ENCODE results near the gene RALGAPA1. TPM values are rescaled to one million over a fixed set of nuclear protein-coding genes. Genes with fewer than 3 reads are reported as not detected.

Gene RALGAPA1
- total and polyA plus RNA-seq, 2 experiments from 2014 or later: 19.2 to 41.6 TPM

GRCh38 chr14:35534873-35535482, 274.1 kb downstream of the RALGAPA1 start:
- Histone ChIP-seq H3K9me3 (ENCODE audit: low read depth) (no peaks in the 10 kb centered on the region), H4K20me1 (ENCODE audit: insufficient read depth, poor library complexity, severe bottlenecking) (no peaks in the 10 kb centered on the region), H3K4me3 (peak overlapping the region; percentile 63), H3K9me2 (replicated peaks; ENCODE audit: insufficient read depth) (no peaks in the 10 kb centered on the region), H3K79me2 (no peaks in the 10 kb centered on the region), H3K4me1 (ENCODE audit: insufficient read depth) (peaks cover 23% of the 10 kb centered on the region), H2AFZ (no peak overlapping the region), H3K27ac (no peak overlapping the region), H3K27me3 (peaks cover 72% of the 10 kb centered on the region), H3K36me3 (replicated peaks; ENCODE audit: insufficient read depth, low read depth) (no peaks in the 10 kb centered on the region), H3K4me2 (peak overlapping the region; percentile 100)
- TF ChIP-seq EZH2 (IDR thresholded peaks at IDR 0.05; ENCODE audit: borderline replicate concordance): no peak
- DNase-seq (ENCODE audit: low spot score): peak; percentile 87
- WGBS (ENCODE audit: low lambda C conversion rate, missing lambda C conversion rate): 8% methylated on average over 55 of the region's 55 CpGs

GRCh38 chr14:35534208-35534872, 274.8 kb downstream of the RALGAPA1 start:
- H3K36me3 ChIP-seq (replicated peaks; ENCODE audit: insufficient read depth, low read depth): no peaks in the 10 kb centered on the region
- peak overlapping the region; percentile 79 for H3K4me3 ChIP-seq
- DNase-seq (ENCODE audit: low spot score): no peak
- no peaks in the 10 kb centered on the region for H3K9me2 ChIP-seq (replicated peaks; ENCODE audit: insufficient read depth)
- H3K27ac ChIP-seq: no peak overlapping the region
- peaks cover 79% of the 10 kb centered on the region for H3K27me3 ChIP-seq
- no peaks in the 10 kb centered on the region for H3K79me2 ChIP-seq
- no peaks in the 10 kb centered on the region for H3K9me3 ChIP-seq (ENCODE audit: low read depth)
- H3K4me1 ChIP-seq (ENCODE audit: insufficient read depth): peaks cover 23% of the 10 kb centered on the region
- TF ChIP-seq EZH2 (IDR thresholded peaks at IDR 0.05; ENCODE audit: borderline replicate concordance) (peak; percentile 56), EZH2phosphoT487 (IDR thresholded peaks at IDR 0.05; ENCODE audit: low read depth, severe bottlenecking, unreplicated experiment) (peak; percentile 32), CTCF (IDR thresholded peaks at IDR 0.05; ENCODE audit: poor library complexity) (peak; percentile 3)
- H2AFZ ChIP-seq: peak overlapping the region; percentile 84
- 5% methylated on average over 41 of the region's 77 CpGs for WGBS (ENCODE audit: low lambda C conversion rate, missing lambda C conversion rate)
- H3K4me2 ChIP-seq: peak overlapping the region; percentile 100
- no peaks in the 10 kb centered on the region for H4K20me1 ChIP-seq (ENCODE audit: insufficient read depth, poor library complexity, severe bottlenecking)

- WGBS (ENCODE audit: low lambda C conversion rate, missing lambda C conversion rate): under 1% methylated on average over 82 of the region's 100 CpGs
- H4K20me1 ChIP-seq (ENCODE audit: insufficient read depth, poor library complexity, severe bottlenecking): no peaks in the 10 kb centered on the region
- H3K79me2 ChIP-seq: no peaks in the 10 kb centered on the region
- H3K9me3 ChIP-seq (ENCODE audit: low read depth): no peaks in the 10 kb centered on the region
- H3K36me3 ChIP-seq (replicated peaks; ENCODE audit: insufficient read depth, low read depth): no peaks in the 10 kb centered on the region
- TF ChIP-seq EZH2 (IDR thresholded peaks at IDR 0.05; ENCODE audit: borderline replicate concordance) (peak; percentile 56), EZH2phosphoT487 (IDR thresholded peaks at IDR 0.05; ENCODE audit: low read depth, severe bottlenecking, unreplicated experiment) (peak; percentile 18), CTCF (IDR thresholded peaks at IDR 0.05; ENCODE audit: poor library complexity) (no peak)
- H3K4me3 ChIP-seq: peak within 1 kb of the TSS; percentile 79
- H3K9me2 ChIP-seq (replicated peaks; ENCODE audit: insufficient read depth): no peaks in the 10 kb centered on the region
- H3K4me2 ChIP-seq: peak within 1 kb of the TSS; percentile 100
- H3K4me1 ChIP-seq (ENCODE audit: insufficient read depth): peaks cover 23% of the 10 kb centered on the region
- H2AFZ ChIP-seq: peak within 1 kb of the TSS; percentile 84
- peak; percentile 77 for DNase-seq (ENCODE audit: low spot score)
- peaks cover 86% of the 10 kb centered on the region for H3K27me3 ChIP-seq
- no peak within 1 kb of the TSS for H3K27ac ChIP-seq
Observed at GRCh38 chr14:35533357-35534207, 275.5 kb downstream of the RALGAPA1 start, which contains the start of gene INSM2. Gene INSM2, plus strand, starts transcription at chr14:35534164. Its CDS starts 89 bp downstream, at chr14:35534253.

Measured in hepatocyte (in vitro differentiated cells).